ENCODE data around the gene CLEC16A. TPM values are rescaled to one million over a fixed set of nuclear protein-coding genes. Genes with fewer than 3 reads are reported as not detected.
A peak's percentile ranks its signal among the peaks of the same experiment; 100 is the strongest.

CLEC16A gene
- total RNA-seq, 1 donor from 2014 or later = 15.8 TPM

- Histone ChIP-seq H3K36me3 (ENCODE audit: control insufficient read depth, insufficient read depth, low read length) (no peaks in the 10 kb centered on the region), H3K27me3 (ENCODE audit: control insufficient read depth, insufficient read depth, low read length) (no peaks in the 10 kb centered on the region), H3K4me3 (ENCODE audit: low read depth, low read length) (no peak overlapping the region)
- DNase-seq (ENCODE audit: low read depth) (no peak), FAIRE-seq (no peak)
- no peak for TF ChIP-seq CTCF (IDR thresholded peaks at IDR 0.05; ENCODE audit: insufficient read depth, low read length, severe bottlenecking)
Observed at GRCh38 chr16:10949424-10949970, 5.1 kb downstream of the CLEC16A start.

GRCh38 chr16:10950393-10950792 lies 6.0 kb downstream of the CLEC16A start:
- Histone ChIP-seq H3K4me3 (ENCODE audit: low read depth, low read length) (no peak overlapping the region), H3K27me3 (ENCODE audit: control insufficient read depth, insufficient read depth, low read length) (no peaks in the 10 kb centered on the region), H3K36me3 (ENCODE audit: control insufficient read depth, insufficient read depth, low read length) (no peaks in the 10 kb centered on the region)
- TF ChIP-seq CTCF (IDR thresholded peaks at IDR 0.05; ENCODE audit: insufficient read depth, low read length, severe bottlenecking) = no peak
- no peak for FAIRE-seq
- DNase-seq (ENCODE audit: low read depth) = peak; percentile 72

- Histone ChIP-seq H3K27me3 (ENCODE audit: control insufficient read depth, insufficient read depth, low read length) (no peaks in the 10 kb centered on the region), H3K36me3 (ENCODE audit: control insufficient read depth, insufficient read depth, low read length) (no peaks in the 10 kb centered on the region), H3K4me3 (ENCODE audit: low read depth, low read length) (no peak overlapping the region)
- FAIRE-seq = no peak
- no peak for TF ChIP-seq CTCF (IDR thresholded peaks at IDR 0.05; ENCODE audit: insufficient read depth, low read length, severe bottlenecking)
- no peak for DNase-seq (ENCODE audit: low read depth)
Observed at GRCh38 chr16:10951026-10951425, 6.7 kb downstream of the CLEC16A start.

- Histone ChIP-seq H3K36me3 (ENCODE audit: control insufficient read depth, insufficient read depth, low read length) (peaks cover 2% of the 10 kb centered on the region), H3K27me3 (ENCODE audit: control insufficient read depth, insufficient read depth, low read length) (no peaks in the 10 kb centered on the region), H3K4me3 (ENCODE audit: low read depth, low read length) (no peak overlapping the region)
- no peak for DNase-seq (ENCODE audit: low read depth)
- no peak for TF ChIP-seq CTCF (IDR thresholded peaks at IDR 0.05; ENCODE audit: insufficient read depth, low read length, severe bottlenecking)
- no peak for FAIRE-seq
Observed at GRCh38 chr16:10954903-10955302, 10.5 kb downstream of the CLEC16A start.

- Histone ChIP-seq H3K4me3 (ENCODE audit: low read depth, low read length) (no peak overlapping the region), H3K36me3 (ENCODE audit: control insufficient read depth, insufficient read depth, low read length) (peaks cover 4% of the 10 kb centered on the region), H3K27me3 (ENCODE audit: control insufficient read depth, insufficient read depth, low read length) (no peaks in the 10 kb centered on the region)
- peak; percentile 59 for DNase-seq (ENCODE audit: low read depth)
- FAIRE-seq = no peak
- no peak for TF ChIP-seq CTCF (IDR thresholded peaks at IDR 0.05; ENCODE audit: insufficient read depth, low read length, severe bottlenecking)
Observed at GRCh38 chr16:10957771-10958482, 13.6 kb downstream of the CLEC16A start.

All from bronchial epithelial cell (primary cell).